Left ventricle myocardium superior (tissue), 1 donor: Measurements from ENCODE around the gene ZNF225. TPM values are rescaled to one million over a fixed set of nuclear protein-coding genes. Genes with fewer than 3 reads are reported as not detected.
"Not testable (repeated sequence)": the region's sequence is repeated elsewhere in the genome, so short reads cannot be mapped to it uniquely, and the experiment has no call there.

Experiments
- ATAC-seq: fragments of 200-7000 bp; cut with Tn5 transposase; one replicate; pipeline ENCODE4 v1.9.1; 2020; ENCODE audit warnings: mild to moderate bottlenecking, moderate library complexity
- DNase-seq: peaks from one replicate; pipeline ENCODE4 v3.0.0-alpha.2; 2020
- intact Hi-C: fragments of 100-400 bp; cut with micrococcal nuclease; formaldehyde crosslinking; loops from one replicate; pipeline ENCODE4 v1.11.0; 2022
- total RNA-seq: library from RNA; stranded (reverse); fragmentation: NEBNext Ultra II Directional; extraction: Animal tissue kit (Norgen Biotek cat#: 25700); gene quantifications from one replicate; pipeline ENCODE4 v1.2.1, GENCODE V29; 2021
- donor health status: DM: no; HTN: yes; CAD: no; lungs with severe emphysema.

ZNF225 gene
- total RNA-seq, 1 donor from 2014 or later = 2.6 TPM

DNA sequence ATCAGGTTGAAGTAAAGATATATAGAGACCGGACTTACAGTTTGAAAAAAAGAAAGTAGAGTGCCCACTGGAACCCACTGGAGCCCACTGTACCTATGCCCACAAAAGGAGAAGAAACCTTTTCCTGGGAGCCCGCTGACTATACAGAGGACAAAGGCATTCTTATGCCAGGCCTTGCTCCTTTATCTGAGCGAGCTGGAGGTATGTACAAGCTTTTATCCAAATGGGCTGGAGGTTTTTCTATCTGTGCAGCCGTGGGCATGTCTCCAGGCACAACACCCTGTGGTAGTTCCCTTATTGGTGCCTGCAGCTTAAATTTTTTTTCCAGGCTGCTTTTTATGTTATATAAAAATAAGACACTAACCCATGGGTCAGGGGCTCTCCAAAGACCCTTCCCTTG lies 36.6 kb downstream of the ZNF225 start:
- DNase-seq (peak; percentile 38), ATAC-seq (peak; percentile 81)
- intact Hi-C loops = no loop called here

DNA sequence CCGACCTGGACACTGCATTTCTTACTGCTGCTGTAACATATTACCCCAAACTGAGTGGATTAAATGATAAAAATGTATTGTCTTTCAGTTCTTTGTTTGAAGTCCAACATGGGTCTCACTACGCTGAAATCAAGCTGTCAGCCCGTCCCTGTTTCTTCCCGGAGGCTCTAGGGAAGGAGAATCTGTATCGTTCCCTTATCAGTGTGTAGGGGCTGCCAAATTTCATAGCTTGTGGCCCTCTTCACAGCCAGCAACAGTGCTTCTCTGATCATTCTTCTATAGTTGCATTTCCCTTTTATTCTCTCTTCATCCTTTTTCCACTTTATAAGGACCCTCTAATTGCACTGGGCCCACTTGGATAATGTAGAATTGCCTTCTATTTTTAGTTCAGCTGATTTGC lies 38.3 kb downstream of the ZNF225 start:
- intact Hi-C loops = no loop called here
- DNase-seq = no peak
- ATAC-seq = peak; percentile 66

- DNase-seq (no peak), ATAC-seq (no peak)
- intact Hi-C loops = no loop called here
Measured at GRCh38 chr19:44156475-44156874, 43.3 kb downstream of the ZNF225 start.

DNA sequence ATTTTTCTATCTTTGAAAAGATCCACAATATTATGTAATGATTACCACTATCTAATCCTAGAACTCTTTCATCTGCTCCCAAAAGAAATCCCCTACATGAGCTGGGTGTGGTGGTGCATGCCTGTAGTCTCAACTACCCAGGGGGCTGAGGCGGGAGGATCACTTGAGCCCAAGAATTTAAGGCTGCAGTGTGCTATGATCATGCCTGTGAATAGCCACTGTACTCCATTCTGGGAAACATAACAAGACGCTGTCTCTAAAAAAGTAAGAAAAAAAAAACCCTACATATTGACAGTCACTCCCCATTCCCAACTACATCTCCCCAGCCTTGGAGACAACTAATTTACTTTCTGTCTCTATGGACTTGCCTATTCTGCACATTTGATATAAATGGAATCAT lies 50.6 kb downstream of the ZNF225 start:
- intact Hi-C loops = no loop called here
- ATAC-seq = no peak
- DNase-seq = no peak

DNA sequence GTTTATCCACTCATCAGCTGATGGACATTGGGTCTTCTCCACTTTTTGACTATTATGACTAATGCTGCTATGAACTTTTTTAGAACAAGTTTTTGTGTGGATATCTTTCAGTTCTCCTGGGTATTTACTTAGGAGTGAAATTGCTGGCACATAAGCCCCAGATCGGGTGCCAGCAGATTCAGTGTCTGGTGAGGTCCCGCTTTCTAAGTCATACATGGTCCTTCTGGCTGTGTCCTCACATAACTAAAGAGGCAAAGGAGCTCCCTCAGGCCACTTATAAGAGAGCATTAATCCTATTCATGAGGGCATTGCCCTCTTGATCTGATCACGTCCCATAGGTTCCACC lies 51.1 kb downstream of the ZNF225 start:
- intact Hi-C loops = no loop called here
- ATAC-seq (no peak), DNase-seq (no peak)

DNA sequence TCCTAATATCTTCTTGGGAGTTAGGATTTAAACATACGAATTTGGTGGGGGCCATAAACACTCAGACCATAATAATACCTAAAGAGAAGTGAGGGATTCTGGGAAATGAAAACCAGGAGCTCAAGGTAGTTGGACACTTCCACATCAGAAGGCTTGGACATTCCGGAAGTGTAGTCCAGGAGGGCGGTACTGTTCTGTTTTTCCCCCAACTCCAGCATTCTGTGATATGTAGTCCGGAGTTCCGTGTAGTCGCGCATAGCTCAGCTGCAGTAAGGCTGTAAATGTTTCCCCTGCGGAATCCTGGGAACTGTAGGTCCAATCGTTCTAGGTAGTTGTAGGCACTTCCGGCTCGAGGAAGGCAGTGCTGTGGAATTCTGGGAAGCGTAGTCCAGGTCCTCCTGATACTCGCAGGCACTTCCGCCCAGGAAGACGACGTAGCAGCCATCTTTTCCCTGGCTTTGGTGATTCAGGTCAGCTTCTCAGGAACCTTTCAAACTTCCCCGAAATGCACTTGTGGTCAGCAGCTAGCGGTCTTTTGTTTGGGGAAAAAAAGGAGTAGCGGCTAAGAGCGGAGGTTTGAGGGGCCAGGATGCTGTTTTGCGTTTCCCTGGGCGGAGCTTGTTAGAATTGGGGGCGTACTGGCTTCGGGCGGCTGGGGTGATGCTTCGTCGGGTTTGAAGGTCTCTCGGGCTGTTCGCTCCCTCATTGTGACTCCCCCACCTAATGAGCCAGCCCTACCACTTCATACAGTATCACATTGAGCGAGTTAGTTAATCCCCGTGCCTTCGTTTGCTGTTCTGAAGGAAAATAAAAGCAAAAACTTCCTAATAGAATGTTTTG lies 51.7 kb downstream of the ZNF225 start, which contains the start of gene ZNF226:
TSS of gene ZNF226 (plus strand) at position 428 of the 840 bp plus-strand sequence. CDS start 4,981 bp downstream, outside the sequence.
- DNase-seq (peak; percentile 85), ATAC-seq (peak; percentile 99)
- intact Hi-C loops = no loop called here

GRCh38 chr19:44170660-44171059 lies 57.5 kb downstream of the ZNF225 start:
- DNase-seq, intact Hi-C loops, ATAC-seq: not testable (repeated sequence)

DNA sequence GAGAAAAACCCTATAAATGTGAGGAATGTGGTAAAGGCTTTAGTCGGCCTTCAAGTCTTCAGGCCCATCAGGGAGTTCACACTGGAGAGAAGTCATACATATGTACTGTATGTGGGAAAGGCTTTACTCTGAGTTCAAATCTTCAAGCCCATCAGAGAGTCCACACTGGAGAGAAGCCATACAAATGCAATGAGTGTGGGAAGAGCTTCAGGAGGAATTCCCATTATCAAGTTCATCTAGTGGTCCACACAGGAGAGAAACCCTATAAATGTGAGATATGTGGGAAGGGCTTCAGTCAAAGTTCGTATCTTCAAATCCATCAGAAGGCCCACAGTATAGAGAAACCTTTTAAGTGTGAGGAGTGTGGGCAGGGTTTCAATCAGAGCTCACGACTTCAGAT lies 63.4 kb downstream of the ZNF225 start:
- DNase-seq (no peak), ATAC-seq (no peak)
- intact Hi-C loops = no loop called here

- intact Hi-C loops = no loop called here
- DNase-seq (no peak), ATAC-seq (no peak)
Measured at GRCh38 chr19:44180968-44181367, 67.8 kb downstream of the ZNF225 start.

- intact Hi-C loops = no loop called here
- DNase-seq = no peak
- ATAC-seq = no peak
Measured at GRCh38 chr19:44182145-44182544, 68.9 kb downstream of the ZNF225 start.

Other genes with a start within 250 kb of the ZNF225 start
- gene ZNF404, start 229.4 kb upstream of the ZNF225 start, total RNA-seq = 11.1 TPM
- gene ZNF45, start 178.1 kb upstream of the ZNF225 start, total RNA-seq = 8.9 TPM
- 4.3 TPM for gene ZNF221, start 162.2 kb upstream of the ZNF225 start, total RNA-seq
- gene ZNF155, start 129.2 kb upstream of the ZNF225 start, total RNA-seq = 8.9 TPM
- 3.0 TPM for gene ZNF230, start 110.4 kb upstream of the ZNF225 start, total RNA-seq
- 3.5 TPM for gene ZNF222, start 88.0 kb upstream of the ZNF225 start, total RNA-seq
- gene ZNF223, start 61.4 kb upstream of the ZNF225 start, total RNA-seq = 2.3 TPM
- 1.8 TPM for gene ZNF284, start 41.2 kb upstream of the ZNF225 start, total RNA-seq
- 15.5 TPM for gene ZNF224, start 19.0 kb upstream of the ZNF225 start, total RNA-seq
- 14.3 TPM for gene ZNF234, start 28.2 kb downstream of the ZNF225 start, total RNA-seq
- gene ZNF226, start 51.7 kb downstream of the ZNF225 start, total RNA-seq = 19.9 TPM
- 11.5 TPM for gene ZNF227, start 99.1 kb downstream of the ZNF225 start, total RNA-seq
- 6.5 TPM for gene ZNF233, start 146.5 kb downstream of the ZNF225 start, total RNA-seq
- gene ZNF235, start 191.6 kb downstream of the ZNF225 start, total RNA-seq = 4.5 TPM
- gene ZNF112, start 243.3 kb downstream of the ZNF225 start, total RNA-seq = 5.4 TPM